AG09309 (cell line): ENCODE results near the gene CT45A8.
"Not testable (repeated sequence)": the region's sequence is repeated elsewhere in the genome, so short reads cannot be mapped to it uniquely, and the experiment has no call there.

Experiments used
- DNase-seq: peaks from one replicate; pipeline ENCODE4 v3.0.0-alpha.2; 2010; ENCODE audit warnings: low read depth
- H3K4me3 ChIP-seq: 2 replicates; pipeline ENCODE4 v1.5.1; 2011; ENCODE audit warnings: mild to moderate bottlenecking, low read depth, low read length, moderate library complexity; ENCODE audit not compliant: control insufficient read depth
- TF ChIP-seq, protein P1 (sequence below): IDR thresholded peaks from 2 replicates; pipeline ENCODE4 v1.5.1; 2011; ENCODE audit warnings: mild to moderate bottlenecking, low read depth, low read length, inconsistent platforms; ENCODE audit not compliant: insufficient read depth, control insufficient read depth; ENCODE audit errors: missing control alignments

The CT45A8 gene, protein sequence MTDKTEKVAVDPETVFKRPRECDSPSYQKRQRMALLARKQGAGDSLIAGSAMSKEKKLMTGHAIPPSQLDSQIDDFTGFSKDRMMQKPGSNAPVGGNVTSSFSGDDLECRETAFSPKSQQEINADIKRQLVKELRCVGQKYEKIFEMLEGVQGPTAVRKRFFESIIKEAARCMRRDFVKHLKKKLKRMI

DNA sequence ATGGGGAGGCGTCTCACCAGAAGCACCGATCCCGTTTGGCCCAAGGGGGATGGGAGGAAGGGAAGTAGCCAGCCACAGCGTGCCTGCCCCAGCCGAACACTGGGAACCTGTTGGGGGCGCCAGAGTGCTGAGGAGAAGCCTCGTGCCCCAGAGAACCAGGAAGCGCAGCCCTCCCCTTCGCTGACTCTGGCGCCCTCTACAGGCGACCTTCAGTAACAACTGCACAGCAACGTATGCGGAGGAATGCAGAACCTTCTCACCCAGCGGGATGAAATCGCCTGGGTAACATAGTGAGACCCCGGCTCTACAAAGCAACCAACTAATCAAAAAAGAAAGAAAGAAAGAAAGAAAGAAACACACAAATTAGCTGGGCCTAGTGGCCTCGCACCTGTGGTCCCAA is at the start of gene CT45A8:
Gene CT45A8, minus strand, starts transcription at position 101 of the 400 bp plus-strand sequence. CDS start 3,755 bp downstream, outside the sequence.
- H3K4me3 ChIP-seq, DNase-seq: not testable (repeated sequence)

DNA sequence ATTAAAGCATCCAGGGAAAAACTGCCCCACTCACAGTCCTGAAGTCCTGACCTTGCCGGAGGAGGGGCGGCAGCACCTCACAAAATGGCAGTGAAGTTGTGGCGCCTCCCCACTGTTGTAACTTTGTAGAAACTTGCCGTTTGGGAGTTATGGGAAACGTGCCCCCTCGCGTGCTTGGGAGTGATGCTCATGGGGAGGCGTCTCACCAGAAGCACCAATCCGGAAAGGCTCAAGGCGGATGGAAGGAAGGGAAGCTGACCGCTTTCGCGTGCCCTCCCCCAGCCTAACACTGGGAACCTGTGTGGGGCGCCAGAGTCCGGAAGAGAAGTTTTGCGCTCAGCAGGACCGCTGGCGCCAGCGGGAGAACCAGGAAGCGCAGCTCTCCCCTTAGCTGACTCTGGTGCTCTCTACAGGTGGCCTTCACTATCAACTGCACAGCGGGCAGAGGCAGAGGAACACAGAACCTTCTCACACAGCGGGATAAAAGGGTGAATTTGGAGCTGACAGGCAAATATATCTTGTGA is 39.0 kb upstream of the CT45A8 start, which contains the start of the genes CT45A10 and SAGE1:
Gene CT45A10, minus strand, starts transcription at position 151 of the 524 bp plus-strand sequence. CDS start 8,100 bp downstream, outside the sequence.
Gene SAGE1, plus strand, starts transcription at position 423 of the 524 bp plus-strand sequence. CDS start 2,527 bp downstream, outside the sequence.
- H3K4me3 ChIP-seq: no peak within 1 kb of the TSS
- TF ChIP-seq, protein P1, sequence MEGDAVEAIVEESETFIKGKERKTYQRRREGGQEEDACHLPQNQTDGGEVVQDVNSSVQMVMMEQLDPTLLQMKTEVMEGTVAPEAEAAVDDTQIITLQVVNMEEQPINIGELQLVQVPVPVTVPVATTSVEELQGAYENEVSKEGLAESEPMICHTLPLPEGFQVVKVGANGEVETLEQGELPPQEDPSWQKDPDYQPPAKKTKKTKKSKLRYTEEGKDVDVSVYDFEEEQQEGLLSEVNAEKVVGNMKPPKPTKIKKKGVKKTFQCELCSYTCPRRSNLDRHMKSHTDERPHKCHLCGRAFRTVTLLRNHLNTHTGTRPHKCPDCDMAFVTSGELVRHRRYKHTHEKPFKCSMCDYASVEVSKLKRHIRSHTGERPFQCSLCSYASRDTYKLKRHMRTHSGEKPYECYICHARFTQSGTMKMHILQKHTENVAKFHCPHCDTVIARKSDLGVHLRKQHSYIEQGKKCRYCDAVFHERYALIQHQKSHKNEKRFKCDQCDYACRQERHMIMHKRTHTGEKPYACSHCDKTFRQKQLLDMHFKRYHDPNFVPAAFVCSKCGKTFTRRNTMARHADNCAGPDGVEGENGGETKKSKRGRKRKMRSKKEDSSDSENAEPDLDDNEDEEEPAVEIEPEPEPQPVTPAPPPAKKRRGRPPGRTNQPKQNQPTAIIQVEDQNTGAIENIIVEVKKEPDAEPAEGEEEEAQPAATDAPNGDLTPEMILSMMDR: no peak
- DNase-seq: no peak

DNA sequence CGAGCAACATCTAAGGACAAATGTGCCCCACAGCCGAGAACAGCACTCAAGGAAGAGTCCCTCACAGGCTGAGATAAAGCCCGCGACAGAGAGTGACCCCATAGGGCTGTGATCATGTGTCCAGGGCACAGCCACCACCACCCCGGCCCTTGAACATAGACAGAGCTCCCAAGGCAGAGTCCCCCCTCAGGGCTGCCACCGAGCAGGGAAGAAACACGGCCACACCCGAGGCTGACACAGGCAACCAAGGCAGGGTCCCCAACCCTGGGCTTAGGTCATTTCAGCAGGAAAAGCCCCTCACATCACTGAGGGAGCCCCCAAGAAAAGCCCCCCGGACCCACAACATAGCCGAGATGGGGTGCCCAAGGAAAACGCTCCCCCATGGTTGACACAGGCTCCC is 38.4 kb upstream of the CT45A8 start:
- no peak overlapping the region for H3K4me3 ChIP-seq
- no peak for DNase-seq

DNA sequence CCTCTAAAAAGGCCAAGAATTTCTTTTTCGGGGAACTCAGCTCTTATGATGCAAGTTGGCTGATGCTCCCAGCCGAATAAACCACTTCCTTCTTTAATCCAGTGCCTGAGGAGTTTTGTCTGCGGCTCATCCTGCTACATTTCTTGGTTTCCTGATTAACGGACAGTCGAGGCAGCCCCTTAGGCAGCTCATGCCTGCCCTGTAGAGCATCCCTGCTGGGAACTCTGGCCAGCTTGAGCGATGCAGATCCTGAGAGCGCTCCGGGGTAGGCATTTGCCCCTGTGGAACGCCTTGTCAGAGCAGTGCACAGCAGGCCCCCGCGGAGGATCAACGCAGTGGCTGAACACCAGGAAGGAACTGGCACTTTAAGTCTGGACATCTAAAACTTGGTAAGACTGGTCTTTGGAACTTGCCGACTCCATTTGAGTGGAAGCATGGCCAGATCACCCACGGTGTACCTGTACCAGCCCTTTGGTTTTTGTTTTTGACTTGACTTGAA is 35.8 kb upstream of the CT45A8 start:
- no peak overlapping the region for H3K4me3 ChIP-seq
- DNase-seq: no peak
- TF ChIP-seq, protein P1: no peak

More for the DNA sequence above, 38.4 kb upstream of the CT45A8 start:
- TF ChIP-seq, protein P1: no peak

DNA sequence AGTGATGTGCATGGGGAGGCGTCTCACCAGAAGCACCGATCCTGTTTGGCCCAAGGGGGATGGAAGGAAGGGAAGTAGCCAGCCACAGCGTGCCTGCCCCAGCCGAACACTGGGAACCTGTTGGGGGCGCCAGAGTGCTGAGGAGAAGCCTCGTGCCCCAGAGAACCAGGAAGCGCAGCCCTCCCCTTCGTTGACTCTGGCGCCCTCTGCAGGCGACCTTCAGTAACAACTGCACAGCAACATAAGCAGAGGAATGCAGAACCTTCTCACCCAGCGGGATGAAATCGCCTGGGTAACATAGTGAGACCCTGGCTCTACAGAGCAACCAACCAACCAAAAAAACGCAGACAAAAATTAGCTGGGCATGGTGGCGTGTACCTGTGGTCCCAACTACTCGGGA is 34.6 kb upstream of the CT45A8 start:
- DNase-seq: not testable (repeated sequence)
- TF ChIP-seq, protein P1: peak; percentile 18

DNA sequence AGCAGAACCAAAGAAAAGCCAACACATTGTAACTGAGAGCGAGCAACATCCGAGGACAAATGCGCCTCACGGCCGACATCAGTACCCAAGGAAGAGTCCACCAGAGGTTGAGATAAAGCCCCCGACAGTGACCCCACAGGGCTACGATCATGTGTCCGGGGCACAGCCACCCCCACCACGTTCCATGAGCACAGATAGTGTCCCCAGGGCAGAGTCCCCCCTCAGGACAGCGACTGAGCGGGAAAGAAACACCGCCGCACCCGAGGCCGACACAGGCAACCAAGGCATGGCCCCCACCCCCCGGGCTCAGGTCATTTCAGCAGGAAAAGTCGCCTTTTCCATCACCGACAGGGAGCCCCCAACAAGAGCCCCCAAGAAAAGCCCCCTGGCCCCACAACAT is 33.9 kb upstream of the CT45A8 start:
- not testable (repeated sequence) for H3K4me3 ChIP-seq, DNase-seq

More for the DNA sequence above, 34.6 kb upstream of the CT45A8 start:
- not testable (repeated sequence) for H3K4me3 ChIP-seq

DNA sequence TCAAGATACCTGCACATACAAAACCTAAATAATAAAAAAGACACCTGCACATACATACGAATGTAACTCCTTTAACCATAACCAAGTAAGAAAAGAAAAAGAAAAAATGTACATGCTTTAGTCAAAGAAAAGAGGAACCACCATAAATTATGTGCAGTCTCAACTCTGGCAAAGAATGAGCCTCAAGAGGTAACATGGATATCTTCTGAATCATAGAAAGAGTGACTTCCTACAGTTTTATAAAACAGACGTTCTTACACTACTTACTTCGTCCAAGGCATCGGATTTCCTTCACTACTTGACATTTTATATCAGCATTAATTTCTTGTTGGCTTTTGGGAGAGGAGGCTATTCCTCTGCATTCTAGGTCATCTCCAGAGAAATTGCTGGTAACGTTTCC is 28.4 kb upstream of the CT45A8 start:
- DNase-seq, H3K4me3 ChIP-seq: not testable (repeated sequence)

DNA sequence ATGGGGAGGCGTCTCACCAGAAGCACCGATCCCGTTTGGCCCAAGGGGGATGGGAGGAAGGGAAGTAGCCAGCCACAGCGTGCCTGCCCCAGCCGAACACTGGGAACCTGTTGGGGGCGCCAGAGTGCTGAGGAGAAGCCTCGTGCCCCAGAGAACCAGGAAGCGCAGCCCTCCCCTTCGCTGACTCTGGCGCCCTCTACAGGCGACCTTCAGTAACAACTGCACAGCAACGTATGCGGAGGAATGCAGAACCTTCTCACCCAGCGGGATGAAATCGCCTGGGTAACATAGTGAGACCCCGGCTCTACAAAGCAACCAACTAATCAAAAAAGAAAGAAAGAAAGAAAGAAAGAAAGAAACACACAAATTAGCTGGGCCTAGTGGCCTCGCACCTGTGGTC is 17.4 kb upstream of the CT45A8 start, which contains the start of gene CT45A9:
Gene CT45A9, minus strand, starts transcription at position 101 of the 400 bp plus-strand sequence. CDS start 3,751 bp downstream, outside the sequence.
- H3K4me3 ChIP-seq, DNase-seq: not testable (repeated sequence)

DNA sequence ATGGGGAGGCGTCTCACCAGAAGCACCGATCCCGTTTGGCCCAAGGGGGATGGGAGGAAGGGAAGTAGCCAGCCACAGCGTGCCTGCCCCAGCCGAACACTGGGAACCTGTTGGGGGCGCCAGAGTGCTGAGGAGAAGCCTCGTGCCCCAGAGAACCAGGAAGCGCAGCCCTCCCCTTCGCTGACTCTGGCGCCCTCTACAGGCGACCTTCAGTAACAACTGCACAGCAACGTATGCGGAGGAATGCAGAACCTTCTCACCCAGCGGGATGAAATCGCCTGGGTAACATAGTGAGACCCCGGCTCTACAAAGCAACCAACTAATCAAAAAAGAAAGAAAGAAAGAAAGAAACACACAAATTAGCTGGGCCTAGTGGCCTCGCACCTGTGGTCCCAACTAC is 17.2 kb downstream of the CT45A8 start, which contains the start of gene CT45A7:
Gene CT45A7, minus strand, starts transcription at position 101 of the 400 bp plus-strand sequence. CDS start 3,747 bp downstream, outside the sequence.
- not testable (repeated sequence) for DNase-seq, H3K4me3 ChIP-seq

DNA sequence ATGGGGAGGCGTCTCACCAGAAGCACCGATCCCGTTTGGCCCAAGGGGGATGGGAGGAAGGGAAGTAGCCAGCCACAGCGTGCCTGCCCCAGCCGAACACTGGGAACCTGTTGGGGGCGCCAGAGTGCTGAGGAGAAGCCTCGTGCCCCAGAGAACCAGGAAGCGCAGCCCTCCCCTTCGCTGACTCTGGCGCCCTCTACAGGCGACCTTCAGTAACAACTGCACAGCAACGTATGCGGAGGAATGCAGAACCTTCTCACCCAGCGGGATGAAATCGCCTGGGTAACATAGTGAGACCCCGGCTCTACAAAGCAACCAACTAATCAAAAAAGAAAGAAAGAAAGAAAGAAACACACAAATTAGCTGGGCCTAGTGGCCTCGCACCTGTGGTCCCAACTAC is 34.4 kb downstream of the CT45A8 start, which contains the start of gene CT45A2:
Gene CT45A2, minus strand, starts transcription at position 101 of the 400 bp plus-strand sequence. CDS start 3,747 bp downstream, outside the sequence.
- H3K4me3 ChIP-seq, DNase-seq: not testable (repeated sequence)

DNA sequence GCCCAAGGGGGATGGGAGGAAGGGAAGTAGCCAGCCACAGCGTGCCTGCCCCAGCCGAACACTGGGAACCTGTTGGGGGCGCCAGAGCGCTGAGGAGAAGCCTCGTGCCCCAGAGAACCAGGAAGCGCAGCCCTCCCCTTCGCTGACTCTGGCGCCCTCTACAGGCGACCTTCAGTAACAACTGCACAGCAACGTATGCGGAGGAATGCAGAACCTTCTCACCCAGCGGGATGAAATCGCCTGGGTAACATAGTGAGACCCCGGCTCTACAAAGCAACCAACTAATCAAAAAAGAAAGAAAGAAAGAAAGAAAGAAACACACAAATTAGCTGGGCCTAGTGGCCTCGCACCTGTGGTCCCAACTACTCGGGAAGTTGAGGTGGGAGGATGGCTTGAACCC is 51.7 kb downstream of the CT45A8 start, which contains the start of gene CT45A6:
Gene CT45A6, minus strand, starts transcription at position 101 of the 400 bp plus-strand sequence. CDS start 3,794 bp downstream, outside the sequence.
- not testable (repeated sequence) for DNase-seq, H3K4me3 ChIP-seq
